Forelimb muscle (tissue), 1 donor: Measurements from ENCODE around the gene KRTAP12-3. TPM values are rescaled to one million over a fixed set of nuclear protein-coding genes. Genes with fewer than 3 reads are reported as not detected.

Experiments used
- DNase-seq: peaks from one replicate; pipeline ENCODE4 v3.0.0-alpha.2; 2013; ENCODE audit warnings: low read depth
- polyA plus RNA-seq: library from polyadenylated mRNA; unstranded; fragments of 120-200 nt; gene quantifications from one replicate; pipeline ENCODE4 v1.2.1, GENCODE V29; 2013; ENCODE audit not compliant: insufficient read length

The KRTAP12-3 gene
- polyA plus RNA-seq, 1 donor, result not detected

- no peak for DNase-seq
Observed at GRCh38 chr21:44702111-44702972, 44.6 kb downstream of the KRTAP12-3 start.

- DNase-seq, result no peak
Observed at GRCh38 chr21:44702973-44703730, 45.4 kb downstream of the KRTAP12-3 start.

- no peak for DNase-seq
Observed at GRCh38 chr21:44703731-44704635, 46.3 kb downstream of the KRTAP12-3 start.

GRCh38 chr21:44704636-44705001, 46.9 kb downstream of the KRTAP12-3 start:
- DNase-seq, result no peak

GRCh38 chr21:44706026-44706705, 48.4 kb downstream of the KRTAP12-3 start:
- DNase-seq, result no peak

- DNase-seq, result no peak
Observed at GRCh38 chr21:44706706-44707581, 49.2 kb downstream of the KRTAP12-3 start.

Other genes with a start within 250 kb of the KRTAP12-3 start
- gene LRRC3, start 202.4 kb upstream of the KRTAP12-3 start, polyA plus RNA-seq, result 2.2 TPM
- gene KRTAP10-1, start 117.7 kb upstream of the KRTAP12-3 start, polyA plus RNA-seq, result not detected
- not detected for gene KRTAP10-2, start 106.4 kb upstream of the KRTAP12-3 start, polyA plus RNA-seq
- gene KRTAP10-3, start 99.1 kb upstream of the KRTAP12-3 start, polyA plus RNA-seq, result not detected
- gene KRTAP10-4, start 84.2 kb upstream of the KRTAP12-3 start, polyA plus RNA-seq, result not detected
- not detected for gene KRTAP10-5, start 77.3 kb upstream of the KRTAP12-3 start, polyA plus RNA-seq
- not detected for gene KRTAP10-6, start 65.4 kb upstream of the KRTAP12-3 start, polyA plus RNA-seq
- not detected for gene KRTAP10-7, start 57.3 kb upstream of the KRTAP12-3 start, polyA plus RNA-seq
- not detected for gene KRTAP10-8, start 45.9 kb upstream of the KRTAP12-3 start, polyA plus RNA-seq
- not detected for gene KRTAP10-9, start 30.8 kb upstream of the KRTAP12-3 start, polyA plus RNA-seq
- not detected for gene KRTAP10-10, start 20.6 kb upstream of the KRTAP12-3 start, polyA plus RNA-seq
- gene KRTAP10-11, start 11.5 kb upstream of the KRTAP12-3 start, polyA plus RNA-seq, result not detected
- gene KRTAP12-4, start 3.3 kb upstream of the KRTAP12-3 start, polyA plus RNA-seq, result not detected
- gene KRTAP12-2, start 9.0 kb downstream of the KRTAP12-3 start, polyA plus RNA-seq, result not detected
- not detected for gene KRTAP12-1, start 24.2 kb downstream of the KRTAP12-3 start, polyA plus RNA-seq
- gene KRTAP10-12, start 39.2 kb downstream of the KRTAP12-3 start, polyA plus RNA-seq, result not detected
- 0.13 TPM for gene TSPEAR, start 53.6 kb downstream of the KRTAP12-3 start, polyA plus RNA-seq
- 93.3 TPM for gene UBE2G2, start 143.9 kb downstream of the KRTAP12-3 start, polyA plus RNA-seq
- 60.2 TPM for gene SUMO3, start 160.1 kb downstream of the KRTAP12-3 start, polyA plus RNA-seq
- gene PTTG1IP, start 215.8 kb downstream of the KRTAP12-3 start, polyA plus RNA-seq, result 129 TPM